HepG2 (cell line): ENCODE results near the gene ST6GALNAC3. TPM values are rescaled to one million over a fixed set of nuclear protein-coding genes. Genes with fewer than 3 reads are reported as not detected.

Experiments
- ARID2 ChIP-seq: sonication (generic); formaldehyde crosslinking; IDR thresholded peaks from 2 replicates; pipeline ENCODE4 v1.8.1; 2022; ENCODE audit warnings: mild to moderate bottlenecking, missing genetic modification reagents, borderline replicate concordance
- CEBPZ ChIP-seq: IDR thresholded peaks from 2 replicates; pipeline ENCODE4 v1.6.1; 2012; ENCODE audit warnings: low read length, improper control_type of control experiment
- HHEX ChIP-seq: IDR thresholded peaks from 2 replicates; pipeline ENCODE4 v1.6.1; 2016; ENCODE audit warnings: control low read depth
- JUNB ChIP-seq: sonication (generic); formaldehyde crosslinking; IDR thresholded peaks from 2 replicates; pipeline ENCODE4 v1.8.0; 2022; ENCODE audit warnings: missing genetic modification reagents, mild to moderate bottlenecking, borderline replicate concordance
- MXD4 ChIP-seq: IDR thresholded peaks from 2 replicates; pipeline ENCODE4 v1.6.1; 2016; ENCODE audit warnings: mild to moderate bottlenecking, missing biosample characterization, missing genetic modification reagents
- SPEN ChIP-seq: sonication (generic); formaldehyde crosslinking; IDR thresholded peaks from 2 replicates; pipeline ENCODE4 v1.5.1; 2020; ENCODE audit warnings: low read depth, mild to moderate bottlenecking, missing genetic modification reagents
- TARDBP ChIP-seq: sonication (generic); formaldehyde crosslinking; IDR thresholded peaks from 2 replicates; pipeline ENCODE4 v1.8.0; 2022; ENCODE audit warnings: mild to moderate bottlenecking, missing genetic modification reagents
- TRAFD1 ChIP-seq: sonication (generic); formaldehyde crosslinking; IDR thresholded peaks from 2 replicates; pipeline ENCODE4 v1.5.1; 2020; ENCODE audit warnings: missing genetic modification reagents, mild to moderate bottlenecking, borderline replicate concordance
- ZBTB44 ChIP-seq: sonication (generic); formaldehyde crosslinking; IDR thresholded peaks from 2 replicates; pipeline ENCODE4 v1.4.0; 2020; ENCODE audit warnings: missing genetic modification reagents
- ZNF251 ChIP-seq: sonication (generic); formaldehyde crosslinking; IDR thresholded peaks from 2 replicates; pipeline ENCODE4 v1.9.0; 2021; ENCODE audit warnings: mild to moderate bottlenecking, missing genetic modification reagents
- ZNF354B ChIP-seq: sonication (generic); formaldehyde crosslinking; IDR thresholded peaks from 2 replicates; pipeline ENCODE4 v1.8.0; 2022; ENCODE audit warnings: mild to moderate bottlenecking, missing genetic modification reagents
- polyA plus RNA-seq, 8 experiments: library from polyadenylated mRNA; depleted of rRNA in 3 of 8; stranded (reverse) in 7 of 8; unstranded in 1 of 8; fragments of >200 nt; fragmentation: Illumina TruSeq in 4 of 8; extraction: Trizol in 4 of 8; gene quantifications; 2 replicates each; pipeline versions ENCODE4 v1.2.1 to v1.2.3, GENCODE V29; 2011 to 2016; ENCODE audit warnings: low read depth in 4 of 8, missing spikeins in 1 of 8, mixed read lengths in 1 of 8; ENCODE audit not compliant: insufficient read depth in 1 of 8
- total RNA-seq, 5 experiments: library from RNA; depleted of rRNA; stranded (reverse); fragments of >200 nt; fragmentation: Illumina TruSeq; extraction: Trizol; gene quantifications; 2 replicates each; pipeline ENCODE4 v1.2.3, GENCODE V29; 2016; ENCODE audit warnings: low read depth in 1 of 5
- TF ChIP-seq, protein P1 (sequence below): sonication (generic); formaldehyde crosslinking; IDR thresholded peaks from 2 replicates; pipeline ENCODE4 v1.5.1; 2020; ENCODE audit warnings: missing genetic modification reagents, mild to moderate bottlenecking, borderline replicate concordance

Gene ST6GALNAC3
- total and polyA plus RNA-seq, 2 of the 13 experiments (the other 11 are each of a cell fraction or from before 2014, with no cell fraction given): not detected

DNA sequence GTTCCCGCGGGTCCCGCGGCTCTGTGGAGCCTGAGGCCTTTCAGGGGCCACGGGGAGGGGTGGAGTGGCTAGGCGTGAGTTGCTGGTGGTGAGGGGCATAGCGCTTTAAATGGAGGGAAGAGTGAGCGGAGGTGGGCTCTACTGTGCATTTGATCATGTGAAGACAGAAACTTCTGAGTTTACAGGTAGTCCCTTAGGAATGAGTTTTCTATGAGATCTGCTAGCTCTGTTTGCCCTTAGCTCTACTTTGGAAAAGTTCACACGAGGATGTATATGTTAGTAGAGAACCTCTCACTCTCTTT lies 593 bp downstream of the ST6GALNAC3 start (continued):
- TF ChIP-seq TRAFD1 (no peak), ZNF354B (no peak), CEBPZ (no peak), ZBTB44 (CRISPR knock-in tag) (no peak), HHEX (CRISPR knock-in tag) (no peak), ARID2 (CRISPR knock-in tag) (no peak), TARDBP (CRISPR knock-in tag) (no peak), MXD4 (CRISPR knock-in tag) (no peak), JUNB (CRISPR knock-in tag) (no peak), ZNF251 (CRISPR knock-in tag) (no peak), SPEN (no peak)
- TF ChIP-seq, protein P1, sequence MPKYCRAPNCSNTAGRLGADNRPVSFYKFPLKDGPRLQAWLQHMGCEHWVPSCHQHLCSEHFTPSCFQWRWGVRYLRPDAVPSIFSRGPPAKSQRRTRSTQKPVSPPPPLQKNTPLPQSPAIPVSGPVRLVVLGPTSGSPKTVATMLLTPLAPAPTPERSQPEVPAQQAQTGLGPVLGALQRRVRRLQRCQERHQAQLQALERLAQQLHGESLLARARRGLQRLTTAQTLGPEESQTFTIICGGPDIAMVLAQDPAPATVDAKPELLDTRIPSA (CRISPR knock-in tag): no peak
